ENCODE measurements around the gene WDFY4.

GRCh38 chr10:48720611-48721010 lies 35.9 kb downstream of the WDFY4 start:
- TF ChIP-seq CTCF (IDR thresholded peaks at IDR 0.05; ENCODE audit: insufficient read depth, low read depth, low read length) (no peak), EZH2 (IDR thresholded peaks at IDR 0.05; ENCODE audit: insufficient read depth, low read length) (no peak)

Data from astrocyte (in vitro differentiated cells and primary cell).